H1 (cell line): ENCODE measurements around the gene AFF1. TPM values are rescaled to one million over a fixed set of nuclear protein-coding genes. Genes with fewer than 3 reads are reported as not detected.

ENCODE experiments used
- CTCF ChIA-PET: fragments of 300-600 bp; sonication (Branson Sonifier 250); formaldehyde crosslinking; loops from one replicate; lab custom pipeline; 2021; ENCODE audit not compliant: partially characterized antibody; lab: Charles Lee
- POLR2A ChIA-PET: fragments of 300-600 bp; sonication (Branson Sonifier 250); formaldehyde crosslinking; loops from one replicate; lab custom pipeline; 2021; ENCODE audit warnings: inconsistent platforms; ENCODE audit not compliant: partially characterized antibody; lab: Charles Lee
- DNase-seq, 2 experiments: peaks; one replicate each; pipeline versions ENCODE4 v3.0.0 to v3.0.0-alpha.2; 2010 to 2022; ENCODE audit warnings: low spot score in 2 of 2, low read depth in 1 of 2, mixed read lengths in 1 of 2
- FAIRE-seq: peaks from 2 replicates; lab custom pipeline; 2011; peaks lifted over from hg19 to GRCh38; lab: Jason Lieb, UNC
- H2AFZ ChIP-seq: 2 replicates; pipeline ENCODE4 v1.8.1; 2012; ENCODE audit warnings: low read length, inconsistent platforms
- H2AK5ac ChIP-seq: 2 replicates; pipeline ENCODE4 v1.6.1; 2013; ENCODE audit warnings: low read depth, low read length
- H2BK120ac ChIP-seq: replicated peaks from 2 replicates; pipeline ENCODE3; 2013; ENCODE audit warnings: low read depth, low read length, inconsistent platforms
- H2BK12ac ChIP-seq: 2 replicates; pipeline ENCODE4 v1.6.1; 2013; ENCODE audit warnings: low read depth, low read length
- H2BK15ac ChIP-seq: 2 replicates; pipeline ENCODE4 v1.6.1; 2013; ENCODE audit warnings: low read length
- H2BK20ac ChIP-seq: 2 replicates; pipeline ENCODE4 v1.6.1; 2013; ENCODE audit warnings: low read length
- H2BK5ac ChIP-seq: 2 replicates; pipeline ENCODE4 v1.6.1; 2013; ENCODE audit warnings: low read depth, low read length
- H3K14ac ChIP-seq: 2 replicates; pipeline ENCODE4 v1.6.1; 2013; ENCODE audit warnings: inconsistent platforms; ENCODE audit not compliant: insufficient read length
- H3K18ac ChIP-seq: 2 replicates; pipeline ENCODE4 v1.6.1; 2013; ENCODE audit warnings: low read length; ENCODE audit errors: extremely low read depth
- H3K23ac ChIP-seq: 2 replicates; pipeline ENCODE4 v1.6.1; 2013; ENCODE audit warnings: inconsistent platforms; ENCODE audit not compliant: insufficient read length
- H3K23me2 ChIP-seq: 2 replicates; pipeline ENCODE4 v1.6.1; 2013; ENCODE audit warnings: low read depth, low read length
- H3K27ac ChIP-seq: 2 replicates; pipeline ENCODE4 v1.6.1; 2011; ENCODE audit warnings: low read depth, low read length, inconsistent platforms
- H3K27me3 ChIP-seq, 4 experiments: replicated peaks in 1 of 4; 1 replicate in 1 of 4; 2 replicates in 3 of 4; pipeline versions ENCODE4 v1.6.1 to v1.8.1; 2011 to 2013; ENCODE audit warnings: low read length in 3 of 4, mild to moderate bottlenecking in 3 of 4, inconsistent platforms in 2 of 4, mixed read lengths in 2 of 4, moderate library complexity in 1 of 4; ENCODE audit not compliant: control insufficient read depth in 3 of 4, insufficient read depth in 3 of 4; ENCODE audit errors: extremely low read depth in 1 of 4
- H3K36me3 ChIP-seq, 4 experiments: 2 replicates each; pipeline versions ENCODE4 v1.6.1 to v1.8.1; 2011 to 2013; ENCODE audit warnings: mild to moderate bottlenecking in 4 of 4, low read length in 3 of 4, moderate library complexity in 2 of 4, control low read depth in 1 of 4, inconsistent platforms in 1 of 4; ENCODE audit not compliant: insufficient read depth in 4 of 4, control insufficient read depth in 2 of 4
- H3K4ac ChIP-seq: replicated peaks from 2 replicates; pipeline ENCODE3; 2013; ENCODE audit warnings: low read length, low read depth, mixed read lengths, inconsistent platforms; ENCODE audit not compliant: insufficient read length
- H3K4me1 ChIP-seq, 4 experiments: replicated peaks in 1 of 4; 1 replicate in 1 of 4; 2 replicates in 3 of 4; pipeline versions ENCODE4 v1.6.1 to v1.8.1; 2011 to 2013; ENCODE audit warnings: low read length in 3 of 4, inconsistent platforms in 2 of 4, mixed read lengths in 1 of 4; ENCODE audit not compliant: insufficient read depth in 4 of 4, control insufficient read depth in 3 of 4
- H3K4me2 ChIP-seq, 2 experiments: 2 replicates each; pipeline versions ENCODE4 v1.6.1 to v1.8.1; 2011 to 2013; ENCODE audit warnings: low read depth in 2 of 2, low read length in 2 of 2, control low read depth in 1 of 2, inconsistent platforms in 1 of 2, mild to moderate bottlenecking in 1 of 2; ENCODE audit not compliant: insufficient read depth in 1 of 2
- H3K4me3 ChIP-seq, 4 experiments: fragments of 200-600, 300-600 bp in 1 of 4; sonication (generic), shearing (Covaris generic), sonication (Bioruptor Twin) in 1 of 4; 2 replicates each; pipeline versions ENCODE4 v1.5.1 to v1.8.1; 2011 to 2016; ENCODE audit warnings: low read length in 4 of 4, low read depth in 3 of 4, control low read depth in 2 of 4, inconsistent platforms in 2 of 4, mild to moderate bottlenecking in 2 of 4, mixed read lengths in 1 of 4, moderate library complexity in 1 of 4; ENCODE audit not compliant: insufficient read depth in 2 of 4; ENCODE audit errors: extremely low read depth in 1 of 4
- H3K56ac ChIP-seq: replicated peaks from 2 replicates; pipeline ENCODE3; 2013; ENCODE audit warnings: low read depth, mild to moderate bottlenecking, mixed read lengths, low read length, inconsistent platforms; ENCODE audit not compliant: insufficient read length
- H3K79me1 ChIP-seq: 2 replicates; pipeline ENCODE4 v1.6.1; 2013; ENCODE audit warnings: low read depth, low read length, control low read depth
- H3K79me2 ChIP-seq, 2 experiments: 2 replicates each; pipeline versions ENCODE4 v1.6.1 to v1.8.1; 2012 to 2013; ENCODE audit warnings: low read length in 2 of 2, mild to moderate bottlenecking in 2 of 2, inconsistent platforms in 1 of 2; ENCODE audit not compliant: insufficient read depth in 2 of 2, control insufficient read depth in 1 of 2
- H3K9ac ChIP-seq, 4 experiments: replicated peaks in 1 of 4; 1 replicate in 1 of 4; 2 replicates in 3 of 4; pipeline versions ENCODE4 v1.6.1 to v1.8.1; 2011 to 2013; ENCODE audit warnings: low read depth in 3 of 4, low read length in 3 of 4, control low read depth in 2 of 4, mild to moderate bottlenecking in 2 of 4, moderate library complexity in 2 of 4, inconsistent platforms in 1 of 4; ENCODE audit errors: extremely low read depth in 1 of 4
- H3K9me3 ChIP-seq, 2 experiments: 2 replicates each; pipeline versions ENCODE4 v1.6.1 to v1.8.1; 2012 to 2013; ENCODE audit warnings: mild to moderate bottlenecking in 2 of 2, moderate library complexity in 2 of 2, control low read depth in 1 of 2, inconsistent platforms in 1 of 2, low read depth in 1 of 2, low read length in 1 of 2, mixed read lengths in 1 of 2; ENCODE audit not compliant: insufficient read depth in 2 of 2
- H4K20me1 ChIP-seq, 2 experiments: replicated peaks in 1 of 2; 2 replicates each; pipeline versions ENCODE3 to v1.8.1; 2011 to 2013; ENCODE audit warnings: inconsistent platforms in 2 of 2, low read length in 2 of 2, mild to moderate bottlenecking in 1 of 2; ENCODE audit not compliant: insufficient read depth in 2 of 2, control insufficient read depth in 1 of 2
- H4K5ac ChIP-seq: 2 replicates; pipeline ENCODE4 v1.6.1; 2013; ENCODE audit warnings: low read length, low read depth, mixed read lengths, inconsistent platforms; ENCODE audit not compliant: insufficient read length
- H4K8ac ChIP-seq: 2 replicates; pipeline ENCODE4 v1.8.0; 2013; ENCODE audit warnings: mild to moderate bottlenecking, moderate library complexity, low read length, inconsistent platforms; ENCODE audit not compliant: insufficient read depth; ENCODE audit errors: extremely low read depth
- H4K91ac ChIP-seq: replicated peaks from 2 replicates; pipeline ENCODE3; 2013; ENCODE audit warnings: low read length, mixed read lengths, inconsistent platforms; ENCODE audit not compliant: insufficient read length
- ASH2L ChIP-seq: fragments of 200-600, 300-600 bp; sonication (generic); IDR thresholded peaks from one replicate; pipeline ENCODE4 v1.7.1; 2017; ENCODE audit warnings: low read length
- ATF3 ChIP-seq: IDR thresholded peaks from 2 replicates; pipeline ENCODE4 v1.6.1; 2011; ENCODE audit warnings: low read depth, mild to moderate bottlenecking, low read length; ENCODE audit not compliant: insufficient read depth
- BRCA1 ChIP-seq: IDR thresholded peaks from 2 replicates; pipeline ENCODE4 v1.6.1; 2012; ENCODE audit warnings: low read depth, low read length, improper control_type of control experiment
- CHD2 ChIP-seq: IDR thresholded peaks from 2 replicates; pipeline ENCODE4 v1.6.1; 2012; ENCODE audit warnings: low read length, improper control_type of control experiment
- CTBP2 ChIP-seq: IDR thresholded peaks from 2 replicates; pipeline ENCODE4 v1.7.0; 2011; ENCODE audit warnings: borderline replicate concordance, mild to moderate bottlenecking, moderate library complexity, mixed read lengths, low read length; ENCODE audit not compliant: insufficient read depth, insufficient read length
- FOSL1 ChIP-seq: IDR thresholded peaks from 2 replicates; pipeline ENCODE4 v1.6.1; 2011; ENCODE audit warnings: mild to moderate bottlenecking, low read depth, low read length, moderate library complexity; ENCODE audit not compliant: insufficient read depth
- JUN ChIP-seq: IDR thresholded peaks from 2 replicates; pipeline ENCODE4 v1.6.1; 2011; ENCODE audit warnings: low read depth, mild to moderate bottlenecking, improper control_type of control experiment, low read length
- MAFK ChIP-seq: IDR thresholded peaks from 2 replicates; pipeline ENCODE4 v1.6.1; 2012; ENCODE audit warnings: low read depth, mild to moderate bottlenecking, improper control_type of control experiment, low read length
- RBBP5 ChIP-seq: IDR thresholded peaks from 2 replicates; pipeline ENCODE4 v1.7.1; 2012; ENCODE audit warnings: low read depth, mild to moderate bottlenecking, inconsistent platforms, low read length, moderate library complexity, borderline replicate concordance
- RNF2 ChIP-seq: fragments of 200-900, 300-1000 bp; sonication (generic); IDR thresholded peaks from 2 replicates; pipeline ENCODE4 v1.7.1; 2016; ENCODE audit warnings: borderline replicate concordance, low read depth, mild to moderate bottlenecking, antibody characterized with exemption, low read length; ENCODE audit not compliant: poor library complexity, severe bottlenecking; ENCODE audit errors: missing control alignments
- SP4 ChIP-seq: IDR thresholded peaks from 2 replicates; pipeline ENCODE4 v1.6.1; 2012; ENCODE audit warnings: low read length, inconsistent platforms
- TAF1 ChIP-seq: IDR thresholded peaks from 2 replicates; pipeline ENCODE4 v1.6.1; 2011; ENCODE audit warnings: mild to moderate bottlenecking, low read depth, low read length
- WGBS, 2 experiments: shearing (Covaris generic) in 1 of 2; methylation state at CpG; one replicate each; pipeline versions ENCODE4 v1.1.6 to v1.1.7; 2013 to 2015; ENCODE audit warnings: low lambda C conversion rate in 2 of 2, mixed read lengths in 2 of 2, inconsistent platforms in 1 of 2, low coverage in 1 of 2, missing lambda C conversion rate in 1 of 2; ENCODE audit not compliant: insufficient replicate concordance in 2 of 2, insufficient coverage in 1 of 2, insufficient read length in 1 of 2; ENCODE audit errors: extremely low coverage in 1 of 2, missing lambda C conversion rate in 1 of 2; 5-methylcytosine and 5-hydroxymethylcytosine counted together
- polyA plus RNA-seq, 7 experiments: library from polyadenylated mRNA; depleted of rRNA in 3 of 7; stranded (reverse) in 5 of 7; unstranded in 2 of 7; fragments of >200 nt in 5 of 7; fragments of 200-250 nt in 2 of 7; gene quantifications; 1 replicate in 5 of 7; 2 replicates in 1 of 7; 4 replicates in 1 of 7; pipeline versions ENCODE4 v1.2.1 to v1.2.3, GENCODE V29; 2011 to 2013; ENCODE audit warnings: missing spikeins in 2 of 7, mixed read lengths in 2 of 7
- total RNA-seq: library from RNA; stranded (reverse); fragmentation: NEBNext Ultra II Directional; extraction: Animal tissue kit (Norgen Biotek cat#: 25700); gene quantifications from 2 replicates; pipeline ENCODE4 v1.2.1, GENCODE V29; 2021

AFF1 gene
- total and polyA plus RNA-seq, 2 of the 8 experiments (the other 6 are each of a cell fraction or from before 2014, with no cell fraction given) = 14.8 to 85.5 TPM

GRCh38 chr4:87086143-87086805 lies 151.5 kb downstream of the AFF1 start:
- Histone ChIP-seq H2AK5ac (no peak overlapping the region; the same call in 1 of the 2 replicates), H3K23ac (no peak overlapping the region), H2BK15ac (no peak overlapping the region), H4K5ac (no peak overlapping the region), H3K79me1 (0 out of 2 replicates have a peak, but pooled peaks cover 2% of the 10 kb centered on the region), H2BK5ac (no peak overlapping the region), H4K8ac (no peak overlapping the region), H3K9me3 (no peaks in the 10 kb centered on the region), H2BK12ac (no peak overlapping the region), H4K20me1 (peaks cover 0 to 2% of the 10 kb centered on the region in 2 experiments), H3K36me3 (peaks cover 0 to 27% (median 5%) of the 10 kb centered on the region in 4 experiments; a peak in 3 of 8 replicates), H3K56ac (no peak overlapping the region), H3K23me2 (0 out of 2 replicates have a peak, but pooled peaks cover 4% of the 10 kb centered on the region), H4K91ac (no peak overlapping the region), H3K18ac (no peak overlapping the region), H2BK20ac (no peak overlapping the region), H3K4me1 (no peaks in the 10 kb centered on the region), H3K79me2 (peaks cover 0 to 22% of the 10 kb centered on the region in 2 experiments; a peak in 3 of 4 replicates), H3K4ac (no peak overlapping the region), H3K9ac (no peak overlapping the region), H2AFZ (no peak overlapping the region), H3K4me2 (no peak overlapping the region), H3K14ac (no peak overlapping the region), H3K27me3 (no peaks in the 10 kb centered on the region), H2BK120ac (no peak overlapping the region), H3K4me3 (no peak overlapping the region), H3K27ac (no peak overlapping the region)
- DNase-seq (no peak), FAIRE-seq (peak; percentile 28)
- ChIA-PET POLR2A (no interaction called here), CTCF (interaction anchor here (0.7 kb wide), 1 partner anchor 29 kb away, joined by 3 read pairs; no protein-coding TSS in a partner anchor)
- WGBS, 2 experiments = 85% methylated on average over 12 of the region's 12 CpGs; no CpG with 5 or more reads in 1 of the 2 experiments
- TF ChIP-seq RNF2 (no peak), RBBP5 (no peak), JUN (no peak), TAF1 (no peak), ATF3 (no peak), BRCA1 (no peak), FOSL1 (no peak), SP4 (no peak), CHD2 (no peak), MAFK (no peak), CTBP2 (no peak), ASH2L (no peak)
